HG03060 (cell line): ENCODE measurements around the gene ADGRF3.
"Not testable (repeated sequence)": the region's sequence is repeated elsewhere in the genome, so short reads cannot be mapped to it uniquely, and the experiment has no call there.

Experiments used
- ATAC-seq: cut with Tn5 transposase; IDR thresholded peaks from one replicate; pipeline ENCODE4 v1.9.1; 2021; ENCODE audit warnings: low read depth, moderate number of reproducible peaks; ENCODE audit not compliant: unreplicated experiment

Gene ADGRF3

GRCh38 chr2:26354469-26354868, 7.9 kb upstream of the ADGRF3 start:
- ATAC-seq, result not testable (repeated sequence)

- ATAC-seq, result no peak
These were observed 6.3 kb upstream of the ADGRF3 start for GRCh38 chr2:26352892-26353291.

- ATAC-seq, result no peak
These were observed 4.9 kb upstream of the ADGRF3 start for GRCh38 chr2:26351375-26352090.

DNA sequence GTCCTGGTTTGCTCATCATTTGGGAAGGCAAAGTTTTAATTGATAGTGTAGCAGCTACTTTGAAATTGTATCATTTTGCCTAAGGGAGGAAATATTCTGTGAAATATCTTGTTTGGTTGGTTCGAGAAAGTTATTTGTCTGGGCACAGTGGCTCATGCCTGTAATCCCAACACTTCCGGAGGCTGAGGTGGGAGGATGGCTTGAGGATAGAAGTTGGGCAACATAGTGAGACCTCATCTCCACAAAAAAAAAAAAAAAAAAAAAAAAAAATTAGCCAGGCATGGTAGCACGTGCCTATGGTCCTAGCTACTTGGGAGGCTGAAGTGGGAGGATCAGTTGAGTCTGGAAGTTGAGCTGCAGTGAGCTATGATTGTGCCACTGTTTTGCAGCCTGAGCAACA, 3.1 kb upstream of the ADGRF3 start:
- ATAC-seq, result no peak

- ATAC-seq, result no peak
These were observed 787 bp upstream of the ADGRF3 start for GRCh38 chr2:26347286-26347865.

DNA sequence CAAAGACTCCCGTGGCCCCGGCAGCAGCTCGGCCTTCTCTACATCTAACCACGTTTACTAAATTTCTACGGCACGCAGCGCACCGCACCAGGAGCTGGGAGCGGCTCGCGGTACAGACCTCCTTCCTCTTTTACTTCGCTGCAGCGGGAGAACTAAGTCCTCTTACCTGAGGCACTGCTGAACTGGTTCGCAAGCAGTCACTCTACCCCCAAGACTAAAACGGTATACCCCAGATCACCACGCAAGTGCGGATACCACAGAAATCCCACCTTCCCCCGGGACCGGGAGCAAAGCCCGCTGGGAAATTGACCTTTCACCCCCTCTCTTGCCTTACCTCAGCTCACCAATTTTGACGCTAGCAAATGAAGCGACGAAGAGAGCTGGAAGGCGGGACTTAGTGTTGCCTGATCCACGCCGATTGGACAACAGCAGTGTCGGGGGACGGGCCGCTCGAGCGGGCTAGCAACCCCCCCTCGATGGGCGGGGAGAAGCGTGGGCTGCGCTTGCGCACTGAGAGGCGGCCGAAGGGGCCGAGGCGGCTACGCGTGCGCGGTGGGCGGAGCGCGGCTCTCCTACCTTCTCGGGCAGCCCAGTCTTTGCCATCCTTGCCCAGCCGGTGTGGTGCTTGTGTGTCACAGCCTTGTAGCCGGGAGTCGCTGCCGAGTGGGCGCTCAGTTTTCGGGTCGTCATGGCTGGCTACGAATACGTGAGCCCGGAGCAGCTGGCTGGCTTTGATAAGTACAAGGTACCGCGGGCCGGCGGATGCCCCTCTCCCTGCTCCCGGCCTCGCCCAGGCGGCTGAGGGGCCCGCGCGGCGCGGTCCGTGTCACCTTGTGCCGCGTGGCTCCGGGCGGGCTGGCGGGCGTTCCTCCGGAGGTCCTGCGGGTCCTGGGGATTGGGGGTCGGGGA, 790 bp downstream of the ADGRF3 start, which contains the start of gene SELENOI:
TSS of gene SELENOI (plus strand) at position 599 of the 909 bp plus-strand sequence. CDS start at position 689, 90 bp downstream.
- peak; percentile 90 for ATAC-seq

DNA sequence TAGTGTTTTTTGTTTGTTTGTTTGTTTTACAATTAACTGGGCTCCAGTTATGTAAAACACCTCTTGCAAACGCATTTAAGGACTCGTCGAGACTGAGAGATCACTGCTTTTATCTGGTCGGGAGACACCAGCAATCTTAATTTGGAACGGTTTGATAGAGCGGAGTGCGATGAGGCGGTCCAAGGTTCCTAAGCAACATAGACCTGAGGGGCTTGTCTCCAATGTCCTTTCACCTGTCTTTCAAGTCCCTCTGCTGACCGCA, 1.4 kb downstream of the ADGRF3 start:
- no peak for ATAC-seq

- no peak for ATAC-seq
These were observed 1.9 kb downstream of the ADGRF3 start for GRCh38 chr2:26344581-26345282.

DNA sequence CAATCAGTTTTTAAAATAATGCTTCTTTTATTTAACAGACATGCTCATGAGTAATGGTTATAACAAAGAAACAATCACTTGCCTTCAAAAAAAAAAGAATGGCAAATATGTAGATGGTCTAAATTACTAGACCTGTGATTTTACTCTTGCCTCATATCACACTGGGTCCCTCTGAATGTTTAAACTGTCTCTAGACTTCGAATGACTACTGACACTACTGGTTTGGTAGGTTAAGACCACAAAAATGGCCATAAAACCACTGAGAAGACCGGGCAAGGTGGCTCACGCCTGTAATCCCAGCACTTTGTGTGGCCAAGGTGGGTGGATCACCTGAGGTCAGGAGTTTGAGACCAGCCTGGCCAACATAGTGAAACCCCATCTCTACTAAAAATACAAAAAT, 5.8 kb downstream of the ADGRF3 start:
- no peak for ATAC-seq

DNA sequence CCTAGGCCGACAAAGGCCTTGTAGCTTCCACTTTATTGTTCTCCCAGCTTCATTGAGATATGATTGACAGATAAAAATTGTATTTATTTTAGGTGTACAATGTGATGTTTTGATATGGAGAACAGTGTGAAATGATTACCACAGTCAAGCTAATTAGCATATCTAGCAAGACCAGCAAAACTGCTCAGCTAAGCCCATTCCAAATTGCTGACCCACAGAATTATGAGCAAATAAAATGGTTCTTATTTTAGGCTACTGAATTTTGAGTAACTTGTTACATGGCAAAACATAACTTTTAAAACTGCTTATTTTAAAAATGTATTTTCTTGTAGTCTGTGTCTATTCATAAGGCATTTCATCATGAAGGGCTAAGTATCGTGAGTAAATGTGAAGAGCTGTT, 9.3 kb downstream of the ADGRF3 start:
- no peak for ATAC-seq

DNA sequence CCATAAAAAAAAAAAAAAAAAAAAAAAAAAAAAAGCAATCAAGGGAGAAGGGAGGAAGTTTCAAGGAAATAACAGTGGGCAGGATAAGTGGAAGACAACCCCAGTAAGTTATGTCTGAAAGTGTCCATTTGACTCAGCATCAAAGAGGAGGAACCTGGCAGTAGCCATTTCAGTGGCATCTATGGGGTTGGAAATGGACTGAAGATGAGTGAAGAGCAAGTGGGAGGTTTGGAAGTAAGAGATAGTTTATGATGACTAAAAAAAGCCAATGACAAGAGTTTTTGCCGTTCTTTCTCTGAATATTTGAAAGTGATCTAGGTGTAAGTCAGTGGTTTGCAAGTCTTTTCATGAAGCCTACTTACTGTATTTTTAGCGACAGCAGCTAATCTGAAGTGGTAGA, 9.9 kb downstream of the ADGRF3 start:
- ATAC-seq, result no peak

DNA sequence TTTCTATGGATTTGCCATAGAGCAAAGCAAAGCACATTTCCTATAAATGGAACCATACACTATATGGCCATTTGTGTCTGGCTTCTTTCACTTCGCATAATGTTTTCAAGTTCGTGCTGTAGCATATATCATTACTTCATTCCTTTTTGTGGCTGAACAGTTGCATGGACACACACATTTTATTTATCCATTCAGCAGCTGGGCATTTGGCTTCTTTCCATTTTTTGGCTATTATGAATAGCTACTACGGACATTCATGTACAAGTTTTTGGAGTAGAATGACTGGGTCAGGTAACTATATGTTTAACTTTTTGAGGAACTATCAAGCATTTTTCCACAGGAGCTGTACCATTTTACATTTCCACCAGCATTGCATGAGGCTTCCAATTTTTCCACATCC, 11.4 kb downstream of the ADGRF3 start:
- ATAC-seq, result no peak

DNA sequence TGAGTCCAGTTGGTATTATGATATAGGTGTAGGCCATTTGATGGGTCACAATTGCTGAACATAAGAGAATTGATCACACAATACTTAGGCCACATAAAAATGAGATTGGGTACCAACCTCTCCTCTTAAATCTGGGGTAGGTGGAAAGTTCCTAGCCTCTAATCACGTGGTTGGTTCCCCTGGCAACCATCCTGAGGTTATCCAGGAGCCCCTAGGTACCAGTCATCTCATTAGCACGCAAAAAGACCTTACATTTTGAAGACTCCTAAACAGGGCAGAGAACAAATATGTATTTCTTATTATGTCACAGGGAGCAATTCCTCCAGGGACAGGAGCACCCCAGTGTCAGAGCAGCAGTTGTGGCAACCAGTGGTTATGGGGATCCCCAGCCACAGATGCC, 13.3 kb downstream of the ADGRF3 start:
- ATAC-seq, result no peak

- not testable (repeated sequence) for ATAC-seq
These were observed 15.3 kb downstream of the ADGRF3 start for GRCh38 chr2:26331321-26331720.

GRCh38 chr2:26330604-26331003, 16.0 kb downstream of the ADGRF3 start:
- ATAC-seq, result no peak

- no peak for ATAC-seq
These were observed 16.5 kb downstream of the ADGRF3 start for GRCh38 chr2:26330114-26330549.

DNA sequence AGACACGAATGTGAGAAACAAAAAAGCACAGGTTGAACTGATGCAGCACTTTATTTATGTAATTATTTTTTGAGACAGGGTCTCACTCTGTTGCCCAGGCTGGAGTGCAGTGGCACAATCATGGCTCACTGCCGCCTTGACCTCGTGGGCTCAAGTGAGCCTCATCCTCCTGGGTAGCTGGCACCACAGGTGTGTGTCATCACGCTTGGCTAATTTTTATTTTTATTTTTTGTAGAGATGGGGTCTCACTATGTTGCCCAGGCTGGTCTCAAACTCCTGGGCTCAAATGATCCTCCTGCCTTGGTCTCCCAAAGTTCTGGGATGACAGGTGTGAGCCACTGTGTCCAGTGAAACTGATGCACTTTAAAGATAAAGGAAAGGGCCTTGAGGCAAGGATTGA, 17.5 kb downstream of the ADGRF3 start:
- ATAC-seq, result not testable (repeated sequence)

- no peak for ATAC-seq
These were observed 19.0 kb downstream of the ADGRF3 start for GRCh38 chr2:26327291-26328272.

GRCh38 chr2:26326514-26326913, 20.1 kb downstream of the ADGRF3 start:
- no peak for ATAC-seq

GRCh38 chr2:26325851-26326250, 20.7 kb downstream of the ADGRF3 start:
- no peak for ATAC-seq
